Endothelial cell of umbilical vein (primary cell): Measurements from ENCODE around the gene OR9Q1. TPM values are rescaled to one million over a fixed set of nuclear protein-coding genes. Genes with fewer than 3 reads are reported as not detected.

Source experiments
- BruUV-seq: library from RNA; stranded (reverse); fragments of 400-500 nt; replicated peaks from 2 replicates; lab custom pipeline; 2021; lab: Mats Ljungman, UMichigan
- CTCF ChIA-PET: fragments of 300-600, 350-600 bp; sonication (Branson Sonifier 250); formaldehyde crosslinking; loops from one replicate; lab custom pipeline; 2021; ENCODE audit warnings: antibody characterized with exemption, inconsistent platforms; lab: Charles Lee
- POLR2A ChIA-PET: fragments of 300-600, 350-600 bp; sonication (Branson Sonifier 250); formaldehyde crosslinking; loops from one replicate; lab custom pipeline; 2021; ENCODE audit warnings: antibody characterized with exemption, inconsistent platforms; lab: Charles Lee
- DNase-seq: peaks from one replicate; pipeline ENCODE4 v3.0.0-alpha.2; 2011; ENCODE audit warnings: low read depth, low spot score
- FAIRE-seq: peaks from 2 replicates; lab custom pipeline; 2011; peaks lifted over from hg19 to GRCh38; lab: Jason Lieb, UNC
- H2AFZ ChIP-seq: 2 replicates; pipeline ENCODE4 v1.6.0; 2012; ENCODE audit warnings: low read depth, low read length, control low read depth, inconsistent platforms
- H3K27ac ChIP-seq: 2 replicates; pipeline ENCODE4 v1.5.1; 2011; ENCODE audit warnings: low read depth, mild to moderate bottlenecking, control low read depth, low read length, moderate library complexity; ENCODE audit not compliant: insufficient read depth
- H3K27me3 ChIP-seq, 2 experiments: 2 replicates each; pipeline versions ENCODE4 v1.6.0 to v1.6.1; 2011; ENCODE audit warnings: low read length in 2 of 2, mixed read lengths in 1 of 2; ENCODE audit not compliant: control insufficient read depth in 2 of 2, insufficient read depth in 2 of 2
- H3K36me3 ChIP-seq, 2 experiments: 2 replicates in 1 of 2; 3 replicates in 1 of 2; pipeline ENCODE4 v1.5.1; 2011; ENCODE audit warnings: low read length in 2 of 2, mild to moderate bottlenecking in 1 of 2, moderate library complexity in 1 of 2; ENCODE audit not compliant: control insufficient read depth in 2 of 2, insufficient read depth in 2 of 2; ENCODE audit errors: extremely low read depth in 1 of 2
- H3K4me1 ChIP-seq: 3 replicates; pipeline ENCODE4 v1.5.1; 2011; ENCODE audit warnings: mild to moderate bottlenecking, low read length; ENCODE audit not compliant: control insufficient read depth, insufficient read depth; ENCODE audit errors: extremely low read depth
- H3K4me2 ChIP-seq: 2 replicates; pipeline ENCODE4 v1.6.1; 2011; ENCODE audit warnings: low read length, control low read depth, mixed read lengths; ENCODE audit not compliant: insufficient read depth
- H3K4me3 ChIP-seq, 3 experiments: fragments of 200-600 bp in 1 of 3; sonication (generic), shearing (Covaris generic) in 1 of 3; replicated peaks in 1 of 3; 2 replicates each; pipeline ENCODE4 v1.5.1; 2011 to 2016; ENCODE audit warnings: control low read depth in 3 of 3, low read length in 3 of 3, mild to moderate bottlenecking in 2 of 3, inconsistent platforms in 1 of 3, low read depth in 1 of 3, moderate library complexity in 1 of 3; ENCODE audit not compliant: insufficient read depth in 1 of 3
- H3K79me2 ChIP-seq: 2 replicates; pipeline ENCODE4 v1.6.0; 2012; ENCODE audit warnings: low read length, inconsistent platforms; ENCODE audit not compliant: control insufficient read depth, insufficient read depth
- H3K9ac ChIP-seq: replicated peaks from 2 replicates; pipeline ENCODE3; 2011; ENCODE audit warnings: low read length, control low read depth; ENCODE audit not compliant: insufficient read depth; ENCODE audit errors: extremely low read depth
- H3K9me1 ChIP-seq: replicated peaks from 3 replicates; pipeline ENCODE4 v1.6.0; 2011; ENCODE audit warnings: mild to moderate bottlenecking, low read length; ENCODE audit not compliant: control insufficient read depth, insufficient read depth; ENCODE audit errors: extremely low read depth
- H3K9me3 ChIP-seq: replicated peaks from 2 replicates; pipeline ENCODE4 v1.5.1; 2012; ENCODE audit warnings: low read length, inconsistent platforms; ENCODE audit not compliant: control insufficient read depth, insufficient read depth
- H4K20me1 ChIP-seq: replicated peaks from 2 replicates; pipeline ENCODE3; 2011; ENCODE audit warnings: mild to moderate bottlenecking, low read length; ENCODE audit not compliant: control insufficient read depth, insufficient read depth; ENCODE audit errors: extremely low read depth
- EZH2 ChIP-seq: IDR thresholded peaks from 2 replicates; pipeline ENCODE4 v1.6.1; 2012; ENCODE audit warnings: borderline replicate concordance, low read depth, mild to moderate bottlenecking, moderate library complexity, low read length, inconsistent platforms; ENCODE audit not compliant: severe bottlenecking
- FOS ChIP-seq: IDR thresholded peaks from 2 replicates; pipeline ENCODE4 v1.6.1; 2011; ENCODE audit warnings: mild to moderate bottlenecking, low read length, moderate library complexity, borderline replicate concordance; ENCODE audit not compliant: insufficient read depth
- GATA2 ChIP-seq: IDR thresholded peaks from 2 replicates; pipeline ENCODE4 v1.7.0; 2011; ENCODE audit warnings: low read depth, mild to moderate bottlenecking, moderate library complexity, mixed read lengths, low read length; ENCODE audit not compliant: insufficient read length, insufficient read depth
- JUN ChIP-seq: IDR thresholded peaks from 2 replicates; pipeline ENCODE4 v1.6.1; 2011; ENCODE audit warnings: borderline replicate concordance, low read depth; ENCODE audit not compliant: insufficient read length, insufficient read depth
- MYC ChIP-seq: IDR thresholded peaks from one replicate; pipeline ENCODE4 v1.6.1; 2011; ENCODE audit warnings: mild to moderate bottlenecking, low read depth, low read length
- POLR2A ChIP-seq: IDR thresholded peaks from 2 replicates; pipeline ENCODE4 v1.6.1; 2012; ENCODE audit warnings: low read depth, mild to moderate bottlenecking, control low read depth, low read length
- POLR2AphosphoS5 ChIP-seq: IDR thresholded peaks from 2 replicates; pipeline ENCODE4 v1.6.1; 2012; ENCODE audit warnings: low read depth, mild to moderate bottlenecking, control low read depth, low read length, moderate library complexity; ENCODE audit not compliant: insufficient read depth
- dilution Hi-C: fragments of 300-500 bp; cut with MboI; formaldehyde crosslinking; loops from one replicate; pipeline ENCODE4 v1.15.0; 2019; ENCODE audit warnings: low sequenced_read_pairs; ENCODE audit not compliant: extremely low pct_ligation_motif_present
- intact Hi-C: fragments of 100-400 bp; cut with micrococcal nuclease; formaldehyde crosslinking; loops from one replicate; pipeline ENCODE4 v1.10.0; 2022
- polyA plus RNA-seq, 4 experiments: library from polyadenylated mRNA; depleted of rRNA in 3 of 4; stranded (reverse) in 3 of 4; unstranded in 1 of 4; fragments of >200 nt; gene quantifications; 2 replicates each; pipeline versions ENCODE4 v1.2.1 to v1.2.3, GENCODE V29; 2011 to 2012; ENCODE audit warnings: missing spikeins in 1 of 4
- total RNA-seq: library from RNA; stranded (reverse); gene quantifications from 2 replicates; pipeline ENCODE4 v1.2.3, GENCODE V29; 2021
- TF ChIP-seq, protein P1 (sequence below): IDR thresholded peaks from 2 replicates; pipeline ENCODE4 v1.6.1; 2011; ENCODE audit not compliant: insufficient read depth, insufficient read length
- TF ChIP-seq, protein P2 (sequence below), 2 donors: IDR thresholded peaks; 1 replicate in 1 of 2; 2 replicates in 1 of 2; pipeline ENCODE4 v1.5.1; 2011; ENCODE audit warnings: low read length in 2 of 2, mild to moderate bottlenecking in 2 of 2, moderate library complexity in 2 of 2, control low read depth in 1 of 2, inconsistent platforms in 1 of 2, low read depth in 1 of 2; ENCODE audit not compliant: insufficient read depth in 1 of 2; ENCODE audit errors: extremely low read depth in 1 of 2

OR9Q1 gene
- total and polyA plus RNA-seq, 2 donors (not counting 3 experiments of a cell fraction or from before 2014, with no cell fraction given): not detected

DNA sequence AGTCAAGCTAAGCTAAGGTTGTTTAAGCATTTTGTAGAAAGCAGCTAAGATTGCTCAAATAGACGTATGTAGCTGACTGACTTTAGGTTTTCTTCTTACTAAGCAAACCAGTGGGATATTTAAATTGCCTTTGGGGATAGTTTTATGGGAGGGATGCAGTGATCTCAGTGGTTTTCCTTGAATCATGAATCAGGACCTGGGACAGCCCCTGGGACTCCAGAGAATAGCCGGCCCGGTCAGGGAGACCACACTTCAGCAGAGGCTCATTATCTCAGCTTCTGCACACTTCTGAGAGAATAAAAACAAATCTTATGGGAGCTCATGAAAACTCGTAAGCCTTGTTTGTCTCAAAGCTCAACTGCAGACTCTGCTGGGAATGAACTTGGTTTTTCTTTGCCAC is 101.8 kb downstream of the OR9Q1 start, which contains the start of gene OR9I1:
TSS of gene OR9I1 (minus strand) at position 62 of the 400 bp plus-strand sequence. CDS start 6,086 bp downstream, outside the sequence.
- BruUV-seq: no TSS peak
- no peaks in the 10 kb centered on the region for H3K9me1 ChIP-seq
- no peaks in the 10 kb centered on the region for H3K27me3 ChIP-seq
- H3K4me3 ChIP-seq: no peak within 1 kb of the TSS
- intact Hi-C loops (no loop called here), dilution Hi-C loops (no loop called here)
- CTCF ChIA-PET: interaction anchor here (0.6 kb wide), 1 partner anchor 1011 kb away, joined by 3 read pairs; no protein-coding TSS in a partner anchor
- H3K9me3 ChIP-seq: no peaks in the 10 kb centered on the region
- no peak for FAIRE-seq
- no peak within 1 kb of the TSS for H3K9ac ChIP-seq
- H3K4me1 ChIP-seq: no peaks in the 10 kb centered on the region
- H3K36me3 ChIP-seq: no peaks in the 10 kb centered on the region
- TF ChIP-seq JUN: no peak
- TF ChIP-seq POLR2AphosphoS5: no peak
- TF ChIP-seq, protein P1, sequence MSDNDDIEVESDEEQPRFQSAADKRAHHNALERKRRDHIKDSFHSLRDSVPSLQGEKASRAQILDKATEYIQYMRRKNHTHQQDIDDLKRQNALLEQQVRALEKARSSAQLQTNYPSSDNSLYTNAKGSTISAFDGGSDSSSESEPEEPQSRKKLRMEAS: no peak
- TF ChIP-seq GATA2: no peak
- TF ChIP-seq EZH2: no peak
- no peak for TF ChIP-seq POLR2A
- no peak for TF ChIP-seq MYC
- TF ChIP-seq, protein P2, sequence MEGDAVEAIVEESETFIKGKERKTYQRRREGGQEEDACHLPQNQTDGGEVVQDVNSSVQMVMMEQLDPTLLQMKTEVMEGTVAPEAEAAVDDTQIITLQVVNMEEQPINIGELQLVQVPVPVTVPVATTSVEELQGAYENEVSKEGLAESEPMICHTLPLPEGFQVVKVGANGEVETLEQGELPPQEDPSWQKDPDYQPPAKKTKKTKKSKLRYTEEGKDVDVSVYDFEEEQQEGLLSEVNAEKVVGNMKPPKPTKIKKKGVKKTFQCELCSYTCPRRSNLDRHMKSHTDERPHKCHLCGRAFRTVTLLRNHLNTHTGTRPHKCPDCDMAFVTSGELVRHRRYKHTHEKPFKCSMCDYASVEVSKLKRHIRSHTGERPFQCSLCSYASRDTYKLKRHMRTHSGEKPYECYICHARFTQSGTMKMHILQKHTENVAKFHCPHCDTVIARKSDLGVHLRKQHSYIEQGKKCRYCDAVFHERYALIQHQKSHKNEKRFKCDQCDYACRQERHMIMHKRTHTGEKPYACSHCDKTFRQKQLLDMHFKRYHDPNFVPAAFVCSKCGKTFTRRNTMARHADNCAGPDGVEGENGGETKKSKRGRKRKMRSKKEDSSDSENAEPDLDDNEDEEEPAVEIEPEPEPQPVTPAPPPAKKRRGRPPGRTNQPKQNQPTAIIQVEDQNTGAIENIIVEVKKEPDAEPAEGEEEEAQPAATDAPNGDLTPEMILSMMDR (IDR thresholded peaks at IDR 0.05; ENCODE audit: extremely low read depth in 1 of 2, insufficient read depth in 1 of 2, low read depth in 1 of 2, low read length in 2 of 2): no peak
- no peak for TF ChIP-seq FOS
- POLR2A ChIA-PET: no interaction called here
- DNase-seq: no peak
- H4K20me1 ChIP-seq: no peaks in the 10 kb centered on the region
- H2AFZ ChIP-seq: no peak within 1 kb of the TSS
- H3K4me2 ChIP-seq: no peak within 1 kb of the TSS
- H3K79me2 ChIP-seq: no peaks in the 10 kb centered on the region
- H3K27ac ChIP-seq: no peak within 1 kb of the TSS
